Esophagus mucosa (tissue), 1 donor: ENCODE results near the gene PUSL1. TPM values are rescaled to one million over a fixed set of nuclear protein-coding genes. Genes with fewer than 3 reads are reported as not detected.

Experiments
- ATAC-seq: fragments of 200-7000 bp; cut with Tn5 transposase; one replicate; pipeline ENCODE4 v1.9.1; 2020
- total RNA-seq: library from RNA; stranded (reverse); gene quantifications from one replicate; pipeline ENCODE4 v1.2.4, GENCODE V29; 2023
- donor health status: DM: yes; HTN: yes; CAD: no.

PUSL1 gene
- total RNA-seq, 1 donor from 2014 or later, result 23.0 TPM

DNA sequence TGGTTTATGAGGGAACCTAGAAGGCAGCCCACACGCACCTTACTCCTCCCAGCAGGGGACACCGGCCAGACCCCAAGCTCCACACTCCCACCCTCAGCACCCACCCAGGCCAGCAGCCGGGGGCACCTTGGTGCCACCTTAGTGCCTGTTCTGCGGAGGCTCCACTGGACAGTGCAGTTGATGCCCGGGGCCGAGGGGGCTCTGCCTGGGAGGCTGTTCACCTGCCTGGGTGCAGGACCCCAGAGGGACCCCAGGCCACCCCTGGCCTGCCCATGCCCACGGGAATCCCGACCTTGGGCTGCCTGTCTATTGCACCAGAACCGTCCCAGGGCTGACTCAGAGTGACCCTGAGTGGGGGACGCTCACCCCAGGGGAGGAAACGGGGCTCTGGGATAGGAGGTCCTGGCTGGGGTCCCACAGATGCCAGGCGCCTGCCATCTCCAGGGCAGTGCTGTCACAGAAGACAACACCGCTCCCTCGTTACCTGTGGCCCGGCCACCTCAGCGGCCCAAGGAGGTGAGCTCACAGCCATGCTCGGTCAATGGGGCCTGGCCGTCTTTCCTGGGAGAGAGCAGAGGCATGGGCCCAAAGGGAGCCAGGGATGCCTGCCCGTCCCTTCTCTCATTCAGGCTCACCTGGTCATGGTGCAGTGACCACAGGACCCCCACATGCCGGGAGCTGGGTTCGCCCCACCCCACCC, 27.5 kb upstream of the PUSL1 start:
- no peak for ATAC-seq

- peak; percentile 84 for ATAC-seq
Measured at GRCh38 chr1:1281533-1282321, 26.7 kb upstream of the PUSL1 start.

GRCh38 chr1:1282998-1283397, 25.4 kb upstream of the PUSL1 start:
- peak; percentile 58 for ATAC-seq

DNA sequence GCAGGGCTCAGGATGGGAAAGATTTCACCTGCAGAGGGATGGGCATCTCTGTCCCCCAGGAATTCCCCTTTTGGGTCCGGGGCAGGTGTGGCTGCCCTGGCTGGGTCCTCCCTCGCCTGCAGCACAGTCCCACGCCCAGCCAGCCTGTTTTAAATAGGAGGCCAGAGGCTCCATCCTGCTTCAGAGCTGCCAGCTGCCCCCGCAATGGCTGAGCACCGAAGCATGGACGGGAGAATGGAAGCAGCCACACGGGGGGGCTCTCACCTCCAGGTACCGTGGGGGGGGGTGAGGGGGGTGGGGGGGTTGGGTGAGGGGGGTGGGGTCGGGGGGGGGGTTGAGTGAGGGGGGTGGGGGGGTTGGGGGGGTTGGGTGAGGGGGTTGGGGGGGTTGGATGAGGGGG, 24.6 kb upstream of the PUSL1 start:
- no peak for ATAC-seq

DNA sequence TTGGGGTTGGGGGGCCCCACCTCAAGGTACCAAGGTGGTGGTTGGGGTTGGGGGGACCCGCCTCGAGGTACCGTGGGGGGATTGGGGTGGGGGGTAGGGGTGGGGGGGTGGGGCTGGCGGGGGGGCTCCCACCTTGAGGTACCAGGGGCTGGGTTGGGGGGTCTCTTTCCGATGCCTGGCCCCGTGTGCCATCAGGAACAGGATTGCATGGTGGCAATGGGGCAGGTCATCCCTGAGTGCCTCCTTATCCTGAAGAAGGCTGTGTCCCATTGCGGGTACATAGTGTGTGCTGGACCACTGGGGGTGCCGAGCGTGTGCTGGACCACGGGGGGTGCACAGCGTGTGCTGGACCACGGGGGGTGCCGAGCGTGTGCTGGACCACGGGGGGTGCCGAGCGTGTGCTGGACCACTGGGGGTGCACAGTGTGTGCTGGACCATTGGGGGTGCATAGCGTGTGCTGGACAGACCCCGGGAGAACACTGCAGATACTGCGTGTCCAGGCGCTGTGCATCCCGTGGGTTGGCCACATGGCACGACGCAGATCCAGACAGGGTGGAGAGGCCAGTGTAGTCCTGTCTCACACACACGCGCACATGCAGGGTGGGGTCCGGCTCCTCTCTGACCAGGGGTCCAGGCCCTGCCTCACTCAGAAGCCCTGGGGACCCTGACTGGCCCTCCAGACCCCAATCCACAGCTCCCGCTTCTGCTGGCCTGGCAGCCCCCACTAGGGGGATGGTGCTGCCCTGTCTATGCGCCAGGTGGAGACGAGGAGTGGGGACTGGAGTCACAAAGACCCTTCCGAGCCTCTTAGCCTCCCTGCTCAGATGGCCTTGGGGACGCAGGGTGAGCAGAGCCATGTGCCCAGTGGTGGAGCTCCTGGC, 23.9 kb upstream of the PUSL1 start:
- ATAC-seq, result no peak

- ATAC-seq, result no peak
Measured at GRCh38 chr1:1285102-1285571, 23.3 kb upstream of the PUSL1 start.

DNA sequence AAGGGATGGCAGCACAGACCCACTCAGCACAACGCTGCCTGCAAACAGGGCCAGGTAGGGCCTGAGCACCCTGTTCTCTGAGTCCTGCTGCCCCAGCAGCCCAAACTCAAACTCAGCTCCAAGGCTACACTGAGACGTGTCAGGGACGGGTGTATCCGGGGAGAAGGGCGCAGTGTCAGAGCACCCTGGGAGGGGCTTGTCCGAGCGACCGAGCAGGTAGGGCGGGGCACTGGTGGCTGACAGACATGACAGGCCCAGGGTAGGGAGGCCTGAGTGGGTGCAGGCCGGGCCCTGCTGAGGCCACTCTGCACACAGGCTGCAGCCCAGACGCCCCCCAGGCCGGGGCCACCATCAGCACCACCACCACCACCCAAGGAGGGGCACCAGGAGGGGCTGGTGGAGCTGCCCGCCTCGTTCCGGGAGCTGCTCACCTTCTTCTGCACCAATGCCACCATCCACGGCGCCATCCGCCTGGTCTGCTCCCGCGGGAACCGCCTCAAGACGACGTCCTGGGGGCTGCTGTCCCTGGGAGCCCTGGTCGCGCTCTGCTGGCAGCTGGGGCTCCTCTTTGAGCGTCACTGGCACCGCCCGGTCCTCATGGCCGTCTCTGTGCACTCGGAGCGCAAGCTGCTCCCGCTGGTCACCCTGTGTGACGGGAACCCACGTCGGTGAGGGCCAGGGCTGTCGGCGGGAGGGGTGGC, 22.6 kb upstream of the PUSL1 start:
- ATAC-seq, result peak; percentile 38

GRCh38 chr1:1286313-1287261, 21.8 kb upstream of the PUSL1 start:
- ATAC-seq, result no peak

DNA sequence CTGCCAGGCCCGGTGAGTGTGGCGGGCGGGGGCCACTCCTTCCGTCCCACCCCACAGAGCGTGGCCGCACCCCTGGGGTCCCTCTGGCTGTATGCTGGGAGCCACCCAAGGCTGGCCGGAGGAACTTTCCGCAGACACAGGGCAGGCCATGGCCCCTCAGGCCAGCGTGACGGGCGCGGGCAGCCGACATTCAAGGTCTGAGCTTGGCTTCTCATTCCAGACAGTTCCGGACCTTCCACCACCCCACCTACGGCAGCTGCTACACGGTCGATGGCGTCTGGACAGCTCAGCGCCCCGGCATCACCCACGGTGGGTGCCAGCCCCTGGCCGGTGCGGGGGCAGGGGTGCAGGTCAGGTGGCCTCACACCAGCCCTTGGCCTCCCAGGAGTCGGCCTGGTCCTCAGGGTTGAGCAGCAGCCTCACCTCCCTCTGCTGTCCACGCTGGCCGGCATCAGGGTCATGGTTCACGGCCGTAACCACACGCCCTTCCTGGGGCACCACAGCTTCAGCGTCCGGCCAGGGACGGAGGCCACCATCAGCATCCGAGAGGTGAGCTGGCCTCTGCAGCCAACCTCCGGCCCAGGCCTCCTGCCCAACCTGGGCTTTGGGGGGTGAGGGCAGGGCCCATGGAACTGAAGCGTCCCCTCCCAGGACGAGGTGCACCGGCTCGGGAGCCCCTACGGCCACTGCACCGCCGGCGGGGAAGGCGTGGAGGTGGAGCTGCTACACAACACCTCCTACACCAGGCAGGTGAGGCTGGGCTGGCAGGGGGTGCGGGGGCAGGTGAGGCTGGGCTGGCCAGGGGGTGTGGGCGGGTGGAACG, 20.9 kb upstream of the PUSL1 start:
- ATAC-seq, result no peak

DNA sequence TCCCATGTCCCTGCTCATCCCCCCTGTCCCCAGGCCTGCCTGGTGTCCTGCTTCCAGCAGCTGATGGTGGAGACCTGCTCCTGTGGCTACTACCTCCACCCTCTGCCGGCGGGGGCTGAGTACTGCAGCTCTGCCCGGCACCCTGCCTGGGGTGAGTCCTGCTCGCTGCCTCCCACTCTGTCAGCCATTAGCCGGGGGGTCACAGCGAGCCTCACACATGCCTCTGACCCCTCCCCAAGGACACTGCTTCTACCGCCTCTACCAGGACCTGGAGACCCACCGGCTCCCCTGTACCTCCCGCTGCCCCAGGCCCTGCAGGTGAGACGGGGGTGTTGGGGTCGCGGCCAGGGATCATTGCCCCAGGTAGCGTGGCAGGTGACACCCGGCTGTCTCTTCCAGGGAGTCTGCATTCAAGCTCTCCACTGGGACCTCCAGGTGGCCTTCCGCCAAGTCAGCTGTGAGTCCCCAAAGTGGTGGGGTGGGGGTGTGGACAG, 18.1 kb upstream of the PUSL1 start:
- ATAC-seq, result peak; percentile 21

DNA sequence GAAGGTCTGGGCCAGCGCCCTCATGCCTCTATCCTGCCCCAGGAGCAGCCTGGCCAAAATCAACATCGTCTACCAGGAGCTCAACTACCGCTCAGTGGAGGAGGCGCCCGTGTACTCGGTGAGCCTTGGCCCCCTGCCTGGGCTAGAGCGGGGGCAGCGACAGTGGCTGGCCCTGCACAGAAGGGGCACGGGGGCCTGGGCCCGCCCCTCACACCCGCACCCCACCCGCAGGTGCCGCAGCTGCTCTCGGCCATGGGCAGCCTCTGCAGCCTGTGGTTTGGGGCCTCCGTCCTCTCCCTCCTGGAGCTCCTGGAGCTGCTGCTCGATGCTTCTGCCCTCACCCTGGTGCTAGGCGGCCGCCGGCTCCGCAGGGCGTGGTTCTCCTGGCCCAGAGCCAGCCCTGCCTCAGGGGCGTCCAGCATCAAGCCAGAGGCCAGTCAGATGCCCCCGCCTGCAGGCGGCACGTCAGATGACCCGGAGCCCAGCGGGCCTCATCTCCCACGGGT, 17.3 kb upstream of the PUSL1 start:
- ATAC-seq, result peak; percentile 15

GRCh38 chr1:1291548-1292441, 16.6 kb upstream of the PUSL1 start:
- peak; percentile 80 for ATAC-seq

GRCh38 chr1:1292442-1292779, 16.0 kb upstream of the PUSL1 start:
- no peak for ATAC-seq

- no peak for ATAC-seq
Measured at GRCh38 chr1:1292851-1293250, 15.5 kb upstream of the PUSL1 start.

GRCh38 chr1:1293263-1294249, 14.8 kb upstream of the PUSL1 start:
- ATAC-seq, result peak; percentile 2

DNA sequence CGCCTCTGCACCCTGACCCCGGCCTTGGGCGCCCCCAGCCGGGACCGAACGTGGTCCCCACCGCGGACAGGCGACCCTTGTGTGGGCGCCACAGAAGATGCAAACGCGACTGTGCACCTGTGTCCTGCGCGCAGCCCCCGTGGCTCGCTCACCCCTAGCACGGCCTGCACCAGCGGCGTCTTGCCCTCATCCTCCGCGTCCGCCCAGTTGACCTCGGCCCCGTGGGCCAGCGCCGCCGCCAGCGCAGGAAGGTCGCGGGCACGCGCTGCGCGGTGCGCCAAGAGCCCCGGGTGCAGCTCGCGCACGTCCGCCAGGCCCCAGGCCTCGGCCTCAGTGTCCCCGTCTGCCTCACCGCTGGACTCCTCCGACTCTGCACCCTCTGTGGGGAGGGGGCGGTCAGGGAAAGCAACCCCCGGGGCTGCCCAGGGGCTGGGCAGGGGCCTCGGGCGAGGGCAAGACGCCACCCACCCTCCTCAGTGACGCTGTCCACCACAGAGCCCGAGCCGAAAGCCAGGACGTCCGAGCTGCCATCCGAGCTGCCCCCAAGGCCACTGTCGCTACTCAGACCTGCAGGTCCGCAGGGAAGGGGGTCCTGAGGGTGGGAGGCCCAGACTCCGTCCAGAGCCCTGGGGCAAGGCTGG, 14.0 kb upstream of the PUSL1 start:
- no peak for ATAC-seq
